HG03095 (cell line): ENCODE data around the gene TRIM27.
"Not testable (repeated sequence)": the region's sequence is repeated elsewhere in the genome, so short reads cannot be mapped to it uniquely, and the experiment has no call there.

Experiments
- ATAC-seq: cut with Tn5 transposase; IDR thresholded peaks from one replicate; pipeline ENCODE4 v1.9.1; 2021; ENCODE audit warnings: moderate library complexity; ENCODE audit not compliant: unreplicated experiment

The TRIM27 gene

GRCh38 chr6:28923318-28924102, at the start of gene TRIM27:
Gene TRIM27, minus strand, starts transcription at chr6:28923985. Its CDS starts 353 bp downstream, at chr6:28923632.
- ATAC-seq: peak; percentile 83

GRCh38 chr6:28970056-28970455, 46.3 kb upstream of the TRIM27 start:
- not testable (repeated sequence) for ATAC-seq

GRCh38 chr6:28969129-28969528, 45.3 kb upstream of the TRIM27 start:
- ATAC-seq: no peak

- ATAC-seq: no peak
Measured at GRCh38 chr6:28968476-28968875, 44.7 kb upstream of the TRIM27 start.

- ATAC-seq: no peak
Measured at GRCh38 chr6:28965706-28966105, 41.9 kb upstream of the TRIM27 start.

- no peak for ATAC-seq
Measured at GRCh38 chr6:28960846-28961500, 37.2 kb upstream of the TRIM27 start.

GRCh38 chr6:28958561-28959243, 34.9 kb upstream of the TRIM27 start:
- ATAC-seq: not testable (repeated sequence)

GRCh38 chr6:28957795-28958314, 34.1 kb upstream of the TRIM27 start:
- ATAC-seq: not testable (repeated sequence)

- ATAC-seq: no peak
Measured at GRCh38 chr6:28956331-28956730, 32.5 kb upstream of the TRIM27 start.

GRCh38 chr6:28953585-28954258, 29.9 kb upstream of the TRIM27 start:
- ATAC-seq: no peak

GRCh38 chr6:28953039-28953584, 29.3 kb upstream of the TRIM27 start:
- ATAC-seq: no peak

- not testable (repeated sequence) for ATAC-seq
Measured at GRCh38 chr6:28949656-28950195, 25.9 kb upstream of the TRIM27 start.

- no peak for ATAC-seq
Measured at GRCh38 chr6:28948782-28949486, 25.1 kb upstream of the TRIM27 start.

GRCh38 chr6:28947831-28948270, 24.1 kb upstream of the TRIM27 start:
- ATAC-seq: no peak

GRCh38 chr6:28947067-28947765, 23.4 kb upstream of the TRIM27 start:
- no peak for ATAC-seq

- ATAC-seq: no peak
Measured at GRCh38 chr6:28945349-28945748, 21.6 kb upstream of the TRIM27 start.

- ATAC-seq: no peak
Measured at GRCh38 chr6:28944412-28944865, 20.7 kb upstream of the TRIM27 start.

GRCh38 chr6:28943557-28944411, 20.0 kb upstream of the TRIM27 start:
- no peak for ATAC-seq
